ENCODE measurements around the gene ACTL7B.
"Not testable (repeated sequence)": the region's sequence is repeated elsewhere in the genome, so short reads cannot be mapped to it uniquely, and the experiment has no call there.

ACTL7B gene, protein sequence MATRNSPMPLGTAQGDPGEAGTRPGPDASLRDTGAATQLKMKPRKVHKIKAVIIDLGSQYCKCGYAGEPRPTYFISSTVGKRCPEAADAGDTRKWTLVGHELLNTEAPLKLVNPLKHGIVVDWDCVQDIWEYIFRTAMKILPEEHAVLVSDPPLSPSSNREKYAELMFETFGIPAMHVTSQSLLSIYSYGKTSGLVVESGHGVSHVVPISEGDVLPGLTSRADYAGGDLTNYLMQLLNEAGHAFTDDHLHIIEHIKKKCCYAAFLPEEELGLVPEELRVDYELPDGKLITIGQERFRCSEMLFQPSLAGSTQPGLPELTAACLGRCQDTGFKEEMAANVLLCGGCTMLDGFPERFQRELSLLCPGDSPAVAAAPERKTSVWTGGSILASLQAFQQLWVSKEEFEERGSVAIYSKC

DNA sequence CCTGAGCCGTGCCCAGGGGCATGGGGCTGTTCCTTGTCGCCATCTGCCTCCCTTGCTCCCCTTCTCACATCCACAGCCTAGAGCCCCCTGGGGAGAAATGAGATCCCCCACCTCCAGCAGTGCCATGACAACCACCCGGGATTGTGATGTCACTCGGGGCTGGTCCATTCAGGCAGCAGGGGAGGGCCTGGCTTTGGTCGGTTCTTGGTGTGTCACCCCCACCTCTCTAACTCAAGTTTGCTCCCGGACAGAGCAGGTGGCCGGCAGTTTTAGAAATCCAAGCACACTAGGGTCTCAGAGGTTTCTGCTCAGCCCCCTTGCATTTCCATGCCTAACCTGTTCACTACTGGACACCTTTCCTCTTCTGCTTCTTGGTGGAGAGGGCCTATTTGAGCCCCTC, at the start of gene ACTL7B:
Gene ACTL7B (minus strand): TSS at position 99 of the 400 bp plus-strand sequence. CDS start 56 bp downstream, at position 43.
- no peak for DNase-seq (ENCODE audit: extremely low read depth in 1 of 2, low read depth in 1 of 2)

DNA sequence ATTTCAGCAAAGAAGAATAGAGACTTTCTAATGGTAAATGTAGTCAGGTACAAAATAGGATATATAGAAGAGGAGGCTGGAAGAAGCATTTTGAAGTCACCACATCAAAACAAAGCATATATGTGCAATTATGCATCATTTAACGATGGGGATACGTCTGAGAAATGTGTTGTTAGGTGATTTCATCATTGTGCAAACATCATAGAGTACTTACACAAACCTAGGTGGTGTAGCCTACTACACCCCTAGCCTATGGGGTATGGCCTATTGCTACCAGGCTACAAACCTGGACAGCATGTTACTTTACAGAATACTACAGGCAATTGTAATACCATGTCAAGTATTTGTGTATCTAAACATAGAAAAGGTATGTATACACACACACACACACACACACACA, 49.7 kb upstream of the ACTL7B start:
- no peak for DNase-seq (ENCODE audit: extremely low read depth in 1 of 2, low read depth in 1 of 2)

DNA sequence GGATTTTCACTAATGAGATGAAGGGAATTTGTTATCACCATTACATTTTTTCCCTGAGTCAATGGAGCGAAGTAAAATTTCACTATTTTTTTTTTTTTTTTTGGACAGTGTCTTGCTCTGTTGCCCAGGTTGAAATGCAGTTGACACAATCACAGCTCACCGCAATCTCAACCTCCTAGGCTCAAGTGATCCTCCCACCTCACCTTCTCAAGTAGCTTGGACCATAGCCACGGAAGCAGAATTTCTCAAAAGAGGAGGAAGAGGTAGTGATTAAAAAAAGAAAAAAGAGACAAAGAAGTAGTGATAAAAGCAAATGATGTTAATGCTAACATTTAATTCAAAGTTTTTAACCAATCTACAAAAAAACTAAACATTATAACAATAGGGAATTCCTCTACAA, 48.4 kb upstream of the ACTL7B start:
- no peak for DNase-seq (ENCODE audit: extremely low read depth in 1 of 2, low read depth in 1 of 2)

DNA sequence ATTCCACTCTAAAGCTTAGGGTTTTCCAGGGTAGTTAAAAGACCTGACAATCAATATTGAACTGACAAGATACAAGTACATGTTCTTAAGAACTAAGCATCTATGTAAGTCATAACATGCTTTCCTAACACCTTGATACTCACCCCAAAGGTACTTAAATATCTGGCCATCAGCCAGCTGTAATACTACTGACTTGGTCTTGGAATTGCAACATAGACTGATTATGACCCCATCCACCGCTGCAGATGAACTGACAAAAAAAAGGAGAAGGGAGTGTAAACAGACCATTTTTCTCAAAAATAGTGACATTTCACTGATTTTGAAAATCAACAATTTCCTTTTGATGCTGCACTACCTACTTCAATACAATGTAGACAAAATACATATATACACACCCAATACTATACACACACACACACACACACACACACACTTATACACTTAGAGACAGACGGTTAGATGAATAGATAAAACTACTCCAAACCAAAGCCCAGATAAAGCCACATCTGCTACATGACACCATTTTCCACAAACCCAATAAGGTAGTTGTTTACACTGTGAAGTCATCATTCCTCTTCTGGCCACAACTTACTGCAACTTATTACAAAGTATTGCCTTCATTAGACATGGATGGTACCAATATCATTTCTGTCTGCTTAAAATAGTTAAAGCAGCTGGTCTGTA, 47.8 kb upstream of the ACTL7B start:
- no peak for DNase-seq (ENCODE audit: extremely low read depth in 1 of 2, low read depth in 1 of 2)

DNA sequence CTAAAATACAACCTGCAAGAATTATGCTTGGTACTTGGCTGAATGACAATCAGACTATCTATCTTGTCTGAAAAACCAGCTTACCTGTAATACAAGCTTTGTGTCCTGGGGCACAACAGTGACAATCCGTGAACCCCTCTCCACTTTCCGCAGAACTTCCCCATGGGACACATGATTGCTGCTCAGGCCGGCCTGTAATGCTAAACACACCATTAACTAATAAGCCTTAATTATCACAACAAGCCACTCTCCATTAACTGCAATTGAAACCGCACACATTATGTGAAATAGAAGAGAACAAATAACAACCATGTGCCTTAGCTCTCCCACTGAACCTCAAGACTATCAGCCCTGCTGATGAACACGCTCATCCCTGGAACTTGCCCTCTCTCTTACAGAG, 44.4 kb upstream of the ACTL7B start:
- no peak for DNase-seq (ENCODE audit: extremely low read depth in 1 of 2, low read depth in 1 of 2)

DNA sequence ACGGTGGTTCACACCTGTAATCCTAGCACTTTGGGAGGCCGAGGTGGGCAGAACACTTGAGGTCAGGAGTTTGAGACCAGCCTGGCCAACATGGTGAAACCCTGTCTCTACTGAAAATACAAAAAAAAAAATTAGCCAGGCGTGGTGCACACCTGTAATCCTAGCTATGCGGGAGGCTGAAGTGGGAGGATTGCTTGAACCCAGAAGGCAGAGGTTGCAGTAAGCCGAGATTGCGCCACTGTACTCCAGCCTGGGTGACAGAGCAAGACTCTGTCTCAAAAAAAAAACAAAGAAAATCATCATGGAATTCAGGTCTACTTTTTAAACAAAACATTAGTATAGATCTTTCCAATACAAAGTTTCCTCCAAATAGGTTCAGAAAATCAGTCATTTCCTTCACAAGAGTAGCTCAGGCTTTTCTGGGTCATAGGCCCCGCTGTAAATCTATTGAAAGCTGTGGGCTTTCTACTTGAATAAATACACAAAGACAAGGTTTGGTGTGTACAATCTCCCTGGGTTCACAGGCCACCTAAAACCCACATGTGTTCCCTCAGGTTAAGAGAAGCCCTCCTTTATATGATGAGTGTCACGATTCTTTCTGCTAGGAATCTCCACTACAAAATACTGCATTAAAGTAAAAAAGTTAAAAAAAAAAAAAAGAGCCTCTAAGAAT, 43.4 kb upstream of the ACTL7B start:
- not testable (repeated sequence) for DNase-seq (ENCODE audit: extremely low read depth in 1 of 2, low read depth in 1 of 2)

DNA sequence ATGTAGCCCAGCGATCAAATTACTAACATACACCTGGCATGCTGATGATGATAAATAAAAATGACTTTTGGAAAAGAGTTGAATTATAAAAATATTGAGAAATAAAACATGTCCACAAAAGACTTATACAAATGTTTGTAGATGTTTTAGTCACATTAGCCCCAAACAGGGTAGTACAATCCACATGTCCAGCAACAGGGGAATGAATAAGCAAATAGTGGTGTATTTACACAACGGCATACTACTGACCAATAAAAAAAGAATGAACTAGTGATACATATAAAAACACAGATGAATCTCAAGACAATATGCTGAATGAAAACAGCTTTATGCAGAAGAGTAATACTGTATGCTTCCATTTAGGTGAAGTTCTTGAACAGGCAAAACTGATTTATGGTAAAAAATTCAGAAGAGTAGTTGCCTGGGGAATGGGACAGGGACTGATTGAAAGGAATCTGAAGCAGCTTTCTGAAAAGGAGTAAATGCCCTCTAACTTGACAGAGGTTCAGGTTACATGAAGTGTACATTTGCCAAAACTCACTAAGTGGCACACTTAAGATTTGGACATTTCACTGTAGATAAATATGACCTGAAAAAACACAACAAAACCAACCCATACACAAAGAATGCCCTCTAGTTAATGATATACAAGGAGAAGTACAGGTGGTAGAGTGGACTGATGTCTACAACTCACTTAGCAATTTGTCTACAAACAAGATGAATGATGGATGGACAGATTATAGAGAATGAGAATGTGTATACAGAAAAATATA, 41.7 kb upstream of the ACTL7B start:
- no peak for DNase-seq (ENCODE audit: extremely low read depth in 1 of 2, low read depth in 1 of 2)

DNA sequence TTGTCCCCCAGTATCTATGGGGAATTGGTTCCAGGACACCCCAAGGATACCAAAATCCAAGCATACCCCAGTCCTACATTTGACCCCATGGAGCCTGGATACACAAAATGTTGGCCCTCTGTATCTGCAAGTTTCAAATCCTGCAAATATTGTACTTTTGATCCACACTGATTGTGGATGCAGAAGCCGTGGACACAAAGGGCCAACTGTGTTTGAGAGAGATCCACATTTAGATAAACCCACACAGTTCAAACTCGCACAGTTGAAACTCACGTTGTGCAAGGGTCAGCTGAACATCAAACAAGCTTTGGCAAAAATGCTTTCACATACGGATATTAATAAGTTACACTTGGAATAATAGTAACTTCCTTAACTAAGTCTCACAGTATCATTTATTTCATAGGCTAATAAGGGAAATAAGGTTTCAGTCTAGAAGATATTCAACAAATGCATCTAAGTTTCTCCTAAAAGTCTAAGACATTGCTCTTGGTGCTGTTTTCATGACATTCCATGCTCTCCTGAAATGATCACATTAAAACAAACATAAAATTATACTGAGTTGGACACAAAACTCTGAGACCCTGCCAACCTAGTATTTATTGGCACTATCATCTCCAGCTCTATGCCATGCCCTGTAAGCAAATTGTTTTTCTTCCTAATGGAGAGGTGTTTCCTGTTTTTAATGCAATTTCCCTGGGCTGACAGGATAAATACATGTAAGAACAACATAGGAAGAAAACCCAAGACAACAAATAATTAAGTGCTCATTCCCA, 38.6 kb upstream of the ACTL7B start:
- no peak for DNase-seq (ENCODE audit: extremely low read depth in 1 of 2, low read depth in 1 of 2)

DNA sequence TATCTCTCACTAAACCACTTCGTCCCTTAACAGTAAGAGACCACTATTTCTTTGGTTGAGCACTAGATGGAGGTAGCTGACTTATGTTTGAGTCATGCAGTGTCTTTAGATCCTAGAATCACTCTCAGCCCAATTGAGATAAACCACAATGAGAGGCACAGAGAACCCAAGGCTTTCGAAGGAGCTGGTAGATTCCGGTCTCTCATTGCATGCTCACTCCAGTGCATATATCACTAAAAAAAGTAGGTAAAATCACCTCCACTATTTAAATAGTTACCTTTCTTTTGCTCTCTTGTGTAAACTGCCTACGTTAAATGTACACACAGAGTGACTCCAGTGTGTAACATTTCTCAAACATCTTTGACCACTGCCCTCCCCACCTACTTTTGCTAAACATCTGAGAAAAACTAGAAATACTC, 33.9 kb upstream of the ACTL7B start:
- DNase-seq (ENCODE audit: extremely low read depth in 1 of 2, low read depth in 1 of 2), result no peak

DNA sequence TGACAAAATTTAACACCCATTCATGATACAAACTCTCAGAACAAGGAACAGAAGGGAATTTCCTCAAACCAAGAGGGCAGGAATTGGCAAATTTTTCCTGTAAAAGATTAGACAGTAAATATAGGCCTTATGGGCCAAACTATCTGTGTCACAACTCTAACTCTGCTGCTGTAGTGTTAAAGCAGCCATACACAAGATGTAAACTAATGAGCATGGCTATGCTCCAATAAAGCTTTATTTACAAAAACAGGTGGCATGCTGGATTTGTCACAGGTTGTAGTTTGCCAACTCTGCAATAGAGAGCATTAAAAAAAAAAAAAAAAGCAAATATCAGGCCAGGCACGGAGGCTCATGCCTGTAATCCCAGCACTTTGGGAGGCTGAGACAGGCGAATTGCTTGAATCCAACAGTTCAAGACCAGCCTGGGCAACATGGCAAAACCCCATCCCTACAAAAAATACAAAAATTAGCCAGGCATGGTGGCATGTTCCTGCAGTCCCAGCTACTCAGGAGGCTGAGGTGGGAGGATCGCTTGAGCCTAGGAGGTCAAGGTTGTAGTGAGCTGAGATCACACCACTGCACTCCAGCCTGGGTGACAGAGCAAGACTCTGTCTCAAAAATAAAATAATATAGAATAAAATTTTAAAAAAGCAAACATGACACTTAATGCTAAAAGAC, 30.9 kb upstream of the ACTL7B start:
- DNase-seq (ENCODE audit: extremely low read depth in 1 of 2, low read depth in 1 of 2), result not testable (repeated sequence)

DNA sequence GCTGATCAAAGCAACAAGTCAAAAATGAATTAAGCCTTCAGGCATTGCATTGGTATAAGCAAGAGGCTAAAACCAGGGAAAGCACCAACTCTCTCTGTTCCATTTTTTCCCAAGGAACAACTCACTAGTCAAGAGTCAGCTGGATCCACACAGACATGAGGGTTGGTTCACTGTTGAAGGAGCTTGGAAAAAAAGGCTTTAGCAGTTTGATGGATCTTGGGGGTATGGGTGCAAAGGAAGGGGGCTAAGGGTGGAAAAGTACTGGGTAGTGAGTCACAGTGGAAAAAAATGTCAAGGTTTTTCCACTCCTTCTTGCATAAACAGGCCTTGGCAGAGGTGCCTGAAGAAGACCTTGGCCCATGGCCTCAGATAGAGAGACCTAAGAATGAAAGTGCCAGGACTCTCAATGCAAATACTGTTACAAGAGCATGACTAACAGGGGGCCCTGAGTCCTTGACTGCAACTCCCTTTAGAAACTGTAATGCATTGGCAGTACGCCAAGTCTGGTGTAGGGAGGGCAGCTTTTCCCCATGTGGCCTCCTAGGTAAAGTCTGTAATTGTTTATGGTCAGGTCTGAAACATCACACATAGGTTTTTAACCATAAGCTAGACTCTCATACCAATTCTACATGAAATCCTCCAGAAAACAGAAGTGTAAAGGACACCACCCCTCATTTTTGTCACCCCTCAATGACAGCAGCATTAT, 30.0 kb upstream of the ACTL7B start:
- no peak for DNase-seq (ENCODE audit: extremely low read depth in 1 of 2, low read depth in 1 of 2)

DNA sequence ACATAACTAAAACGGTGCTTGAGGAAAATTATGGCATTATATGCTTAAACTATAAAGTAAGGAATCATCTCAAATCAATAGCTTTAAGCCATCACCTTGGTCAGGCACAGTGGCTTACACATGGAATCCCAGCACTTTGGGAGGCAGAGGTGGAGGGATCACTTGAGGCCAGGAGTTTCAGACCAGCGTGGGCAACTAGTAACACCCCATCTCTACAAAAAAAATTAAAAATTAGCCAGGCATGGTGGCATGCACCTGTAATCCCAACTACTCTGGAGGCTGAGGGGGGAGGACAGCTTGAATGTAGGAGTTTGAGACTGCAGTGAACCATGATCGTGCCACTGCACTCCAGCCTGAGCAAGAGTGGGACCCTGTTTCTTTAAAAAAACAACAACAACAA, 28.9 kb upstream of the ACTL7B start:
- DNase-seq (ENCODE audit: extremely low read depth in 1 of 2, low read depth in 1 of 2), result no peak

DNA sequence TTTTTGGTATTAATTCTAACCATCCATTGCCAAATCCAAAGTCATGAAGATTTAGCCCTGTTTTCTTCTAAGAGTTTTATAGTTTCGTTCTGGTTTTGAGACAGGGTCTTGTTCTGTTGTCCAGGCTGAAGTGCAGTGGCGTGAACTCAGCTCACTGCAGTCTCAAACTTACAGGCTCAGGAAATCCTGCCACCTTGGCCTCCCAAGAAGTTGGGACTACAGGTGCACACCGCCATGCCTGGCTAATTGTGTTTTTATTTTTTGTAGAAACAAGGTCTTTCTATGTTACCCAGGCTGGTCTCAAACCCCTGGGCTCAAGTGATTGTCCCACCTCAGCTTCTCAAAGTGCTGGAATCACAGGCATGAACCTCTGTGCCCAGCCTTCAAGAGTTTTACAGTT, 27.3 kb upstream of the ACTL7B start:
- no peak for DNase-seq (ENCODE audit: extremely low read depth in 1 of 2, low read depth in 1 of 2)

DNA sequence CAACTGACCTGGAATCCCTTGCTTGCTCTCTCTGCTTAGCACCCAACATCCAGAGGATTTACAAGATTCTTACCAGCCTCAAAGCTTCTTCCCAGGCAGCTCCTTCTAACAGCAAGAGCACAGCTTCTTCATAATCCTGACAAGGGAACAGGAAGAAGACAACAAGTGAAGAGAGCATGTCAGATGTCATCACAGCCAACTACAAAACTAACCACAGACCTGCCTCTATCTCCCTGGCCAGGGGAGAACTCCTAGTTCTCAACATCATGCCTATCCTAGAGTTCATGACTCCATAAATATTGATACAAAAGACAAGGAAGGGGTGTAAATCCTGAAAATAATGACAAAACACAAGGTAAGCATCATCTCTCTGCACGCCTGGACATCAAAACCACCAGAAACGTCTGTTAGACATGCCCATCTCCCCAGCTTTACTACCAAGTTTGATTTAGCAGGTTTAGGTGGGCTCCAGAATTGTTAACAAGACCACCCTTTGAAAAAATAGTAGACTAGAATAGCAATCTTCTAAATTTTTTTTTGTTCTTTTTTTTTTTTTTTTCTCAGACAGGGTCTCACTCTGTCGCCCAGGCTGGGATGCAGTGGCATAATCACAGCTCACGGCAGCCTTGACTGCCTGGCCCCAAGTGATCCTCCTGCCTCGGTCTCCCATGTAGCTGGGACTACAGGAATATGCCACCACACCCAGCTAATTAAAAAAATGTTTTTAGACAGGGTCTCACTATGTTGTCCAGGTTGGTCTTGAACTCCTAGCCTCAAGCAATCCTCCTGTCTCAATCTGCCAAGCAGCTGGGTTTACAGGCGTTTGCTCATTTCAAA, 26.5 kb upstream of the ACTL7B start:
- no peak for DNase-seq (ENCODE audit: extremely low read depth in 1 of 2, low read depth in 1 of 2)

DNA sequence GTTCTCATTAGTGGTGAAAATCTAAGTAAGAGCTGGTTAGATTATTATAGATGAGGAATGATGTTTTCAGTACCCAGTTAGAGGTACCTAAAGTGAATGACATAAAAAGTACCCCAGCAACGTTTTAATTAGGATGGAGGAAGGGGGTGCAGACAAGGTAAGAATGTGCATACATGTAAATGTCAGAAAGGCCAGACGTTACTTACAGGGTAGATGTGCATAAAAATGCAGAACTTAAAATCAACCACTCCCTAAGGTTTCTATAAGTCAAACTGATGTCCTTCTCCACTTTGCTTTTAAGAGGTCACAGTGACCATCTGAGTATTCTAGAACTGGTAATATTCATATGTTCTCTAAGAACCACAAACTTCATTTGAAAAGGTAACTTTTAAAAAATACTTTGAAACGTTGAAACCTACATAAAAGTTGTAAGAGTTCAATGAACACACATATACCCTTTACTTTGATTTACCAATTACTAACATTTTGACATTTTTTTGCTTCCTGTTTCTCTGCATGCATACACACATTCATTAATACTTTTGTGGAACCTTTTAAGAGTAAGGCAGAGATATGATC, 25.0 kb upstream of the ACTL7B start:
- DNase-seq (ENCODE audit: extremely low read depth in 1 of 2, low read depth in 1 of 2), result no peak

DNA sequence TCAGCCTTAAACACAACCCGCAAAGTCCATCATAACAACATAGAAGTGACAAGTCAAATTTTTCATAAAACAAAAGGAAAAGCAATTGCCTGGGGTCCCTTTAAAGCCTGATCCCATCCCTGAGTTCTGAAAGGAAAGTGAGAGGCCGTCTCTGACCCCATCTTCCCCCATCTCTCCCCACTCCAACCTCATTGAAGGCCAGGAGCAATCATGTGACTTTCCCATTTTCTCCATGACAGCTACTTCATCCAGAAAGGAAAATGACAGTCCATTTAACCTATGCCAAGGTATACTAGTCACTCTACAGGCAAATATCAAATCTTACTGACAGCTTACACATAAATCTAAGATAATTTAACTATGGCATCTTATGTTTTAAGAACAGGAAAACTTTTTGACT, 21.7 kb upstream of the ACTL7B start:
- no peak for DNase-seq (ENCODE audit: extremely low read depth in 1 of 2, low read depth in 1 of 2)

DNA sequence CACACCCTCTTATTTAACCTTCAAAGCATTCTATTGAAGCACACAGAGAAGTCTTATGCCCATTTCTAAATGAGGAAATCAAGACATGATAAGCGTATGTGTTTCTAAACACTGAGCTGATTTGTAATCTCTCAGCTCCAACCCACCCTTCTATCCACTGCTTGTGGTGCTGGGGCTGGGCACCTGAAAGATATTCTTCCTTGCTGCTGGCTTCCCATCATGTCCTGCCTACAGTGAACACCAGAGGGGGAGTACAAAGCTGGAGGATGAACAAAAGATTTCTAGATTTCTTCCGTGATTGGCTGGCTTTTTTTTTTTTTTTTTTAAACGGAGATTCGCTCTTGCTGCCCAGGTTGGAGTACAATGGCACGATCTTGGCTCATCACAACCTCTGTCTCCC, 20.6 kb upstream of the ACTL7B start:
- DNase-seq (ENCODE audit: extremely low read depth in 1 of 2, low read depth in 1 of 2), result no peak
